Mesothelial cell of epicardium (in vitro differentiated cells): ENCODE data around the gene KCNQ5. TPM values are rescaled to one million over a fixed set of nuclear protein-coding genes. Genes with fewer than 3 reads are reported as not detected.

Experiments
- DNase-seq, 2 experiments: peaks; one replicate each; pipeline ENCODE4 v3.0.0; 2021; ENCODE audit warnings: low spot score in 2 of 2; ENCODE audit not compliant: unreplicated experiment in 2 of 2
- H3K27ac Mint-ChIP-seq: 2 replicates; pipeline ENCODE4 v1.8.0; 2021; ENCODE audit warnings: mixed read lengths
- H3K27me3 Mint-ChIP-seq: 2 replicates; pipeline ENCODE4 v1.8.0; 2021; ENCODE audit warnings: low read depth, mixed read lengths
- H3K36me3 Mint-ChIP-seq: 2 replicates; pipeline ENCODE4 v1.8.0; 2021; ENCODE audit warnings: mixed read lengths
- H3K4me1 Mint-ChIP-seq: 2 replicates; pipeline ENCODE4 v1.8.0; 2021; ENCODE audit warnings: mixed read lengths
- H3K4me3 Mint-ChIP-seq: 2 replicates; pipeline ENCODE4 v1.8.0; 2021; ENCODE audit warnings: mild to moderate bottlenecking, moderate library complexity, mixed read lengths
- H3K9me3 Mint-ChIP-seq: 2 replicates; pipeline ENCODE4 v1.8.0; 2021; ENCODE audit warnings: mixed read lengths
- total RNA-seq: library from RNA; stranded (reverse); gene quantifications from 3 replicates; pipeline ENCODE4 v1.2.1, GENCODE V29; 2021
- TF ChIP-seq, protein P1 (sequence below): fragments of 200-600 bp; sonication (generic); IDR thresholded peaks from one replicate; pipeline ENCODE4 v1.5.0; 2021; ENCODE audit warnings: antibody characterized with exemption; ENCODE audit not compliant: unreplicated experiment

KCNQ5 gene
- total RNA-seq, 1 donor from 2014 or later = 4.8 TPM

DNA sequence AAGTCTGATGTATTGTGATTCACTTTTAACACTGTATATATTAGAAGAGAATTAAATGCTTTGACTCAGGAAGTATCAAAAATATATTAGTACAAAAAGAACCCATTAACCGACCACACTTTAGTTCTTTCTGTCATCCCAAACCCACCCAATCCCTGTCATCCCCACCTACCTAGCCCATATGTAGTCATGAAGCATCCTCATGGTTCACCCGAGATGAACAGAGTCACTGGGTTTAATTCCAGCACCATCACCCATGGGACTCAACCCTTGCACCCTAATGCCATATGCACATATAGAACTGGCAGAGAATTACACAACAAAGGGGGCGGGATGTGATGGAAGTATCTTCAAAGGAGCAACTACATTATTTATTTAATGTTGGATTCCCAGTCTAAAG is 462.0 kb downstream of the KCNQ5 start:
- TF ChIP-seq, protein P1, sequence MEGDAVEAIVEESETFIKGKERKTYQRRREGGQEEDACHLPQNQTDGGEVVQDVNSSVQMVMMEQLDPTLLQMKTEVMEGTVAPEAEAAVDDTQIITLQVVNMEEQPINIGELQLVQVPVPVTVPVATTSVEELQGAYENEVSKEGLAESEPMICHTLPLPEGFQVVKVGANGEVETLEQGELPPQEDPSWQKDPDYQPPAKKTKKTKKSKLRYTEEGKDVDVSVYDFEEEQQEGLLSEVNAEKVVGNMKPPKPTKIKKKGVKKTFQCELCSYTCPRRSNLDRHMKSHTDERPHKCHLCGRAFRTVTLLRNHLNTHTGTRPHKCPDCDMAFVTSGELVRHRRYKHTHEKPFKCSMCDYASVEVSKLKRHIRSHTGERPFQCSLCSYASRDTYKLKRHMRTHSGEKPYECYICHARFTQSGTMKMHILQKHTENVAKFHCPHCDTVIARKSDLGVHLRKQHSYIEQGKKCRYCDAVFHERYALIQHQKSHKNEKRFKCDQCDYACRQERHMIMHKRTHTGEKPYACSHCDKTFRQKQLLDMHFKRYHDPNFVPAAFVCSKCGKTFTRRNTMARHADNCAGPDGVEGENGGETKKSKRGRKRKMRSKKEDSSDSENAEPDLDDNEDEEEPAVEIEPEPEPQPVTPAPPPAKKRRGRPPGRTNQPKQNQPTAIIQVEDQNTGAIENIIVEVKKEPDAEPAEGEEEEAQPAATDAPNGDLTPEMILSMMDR = no peak
- H3K4me1 Mint-ChIP-seq = peaks cover 24% of the 10 kb centered on the region
- peaks cover 4% of the 10 kb centered on the region for H3K9me3 Mint-ChIP-seq
- H3K36me3 Mint-ChIP-seq = peaks cover 1% of the 10 kb centered on the region
- H3K27ac Mint-ChIP-seq = no peak overlapping the region
- DNase-seq = no peak
- no peaks in the 10 kb centered on the region for H3K27me3 Mint-ChIP-seq
- no peak overlapping the region for H3K4me3 Mint-ChIP-seq

DNA sequence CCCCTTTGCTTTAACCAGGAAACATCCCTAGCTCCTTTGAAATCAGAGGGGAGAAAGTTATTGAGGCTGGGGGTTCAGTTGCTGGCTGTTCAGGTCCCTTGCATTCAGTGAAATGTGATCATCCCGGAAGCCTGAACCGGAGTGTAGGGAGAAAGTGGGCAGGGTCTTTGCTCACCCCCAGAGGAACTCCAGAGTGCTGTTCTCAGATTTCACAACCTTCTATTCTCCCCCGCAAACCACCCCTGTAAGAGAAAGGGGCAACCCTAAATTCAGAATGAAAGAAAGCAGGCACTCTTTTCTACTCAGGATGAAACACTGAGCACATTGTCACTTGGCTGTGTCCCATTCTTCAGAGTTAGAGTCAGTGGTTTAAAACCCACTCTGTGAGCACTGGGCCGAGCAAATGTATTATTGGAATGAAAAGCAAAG is 463.6 kb downstream of the KCNQ5 start:
- Mint-ChIP-seq H3K4me1 (peaks cover 15% of the 10 kb centered on the region), H3K9me3 (peaks cover 15% of the 10 kb centered on the region), H3K27ac (peak overlapping the region; percentile 75), H3K36me3 (peaks cover 1% of the 10 kb centered on the region), H3K4me3 (no peak overlapping the region), H3K27me3 (no peaks in the 10 kb centered on the region)
- TF ChIP-seq, protein P1 = no peak
- no peak for DNase-seq

DNA sequence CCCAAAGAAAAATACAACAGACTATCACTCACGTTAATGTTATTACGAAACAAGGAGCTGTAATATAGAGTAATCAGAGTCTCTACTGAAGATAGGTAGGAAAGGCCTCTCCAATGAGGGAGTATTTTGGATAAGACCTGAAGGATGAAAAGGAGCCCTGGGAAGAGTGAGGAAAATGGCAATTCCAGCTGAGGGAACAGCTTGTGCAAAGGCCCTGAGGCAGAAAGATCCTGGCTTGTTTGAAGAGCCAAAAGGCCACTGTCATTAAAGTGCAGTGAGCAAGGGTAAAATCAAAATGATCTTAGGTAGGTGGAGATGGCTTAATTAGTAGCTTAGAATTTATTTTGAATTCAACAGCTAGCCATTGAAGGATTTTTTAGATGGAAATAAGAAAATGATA is 464.9 kb downstream of the KCNQ5 start:
- H3K27ac Mint-ChIP-seq = no peak overlapping the region
- no peaks in the 10 kb centered on the region for H3K27me3 Mint-ChIP-seq
- peaks cover 15% of the 10 kb centered on the region for H3K4me1 Mint-ChIP-seq
- no peak for DNase-seq
- peaks cover 21% of the 10 kb centered on the region for H3K9me3 Mint-ChIP-seq
- H3K36me3 Mint-ChIP-seq = peaks cover 1% of the 10 kb centered on the region
- H3K4me3 Mint-ChIP-seq = no peak overlapping the region
- TF ChIP-seq, protein P1 = no peak

DNA sequence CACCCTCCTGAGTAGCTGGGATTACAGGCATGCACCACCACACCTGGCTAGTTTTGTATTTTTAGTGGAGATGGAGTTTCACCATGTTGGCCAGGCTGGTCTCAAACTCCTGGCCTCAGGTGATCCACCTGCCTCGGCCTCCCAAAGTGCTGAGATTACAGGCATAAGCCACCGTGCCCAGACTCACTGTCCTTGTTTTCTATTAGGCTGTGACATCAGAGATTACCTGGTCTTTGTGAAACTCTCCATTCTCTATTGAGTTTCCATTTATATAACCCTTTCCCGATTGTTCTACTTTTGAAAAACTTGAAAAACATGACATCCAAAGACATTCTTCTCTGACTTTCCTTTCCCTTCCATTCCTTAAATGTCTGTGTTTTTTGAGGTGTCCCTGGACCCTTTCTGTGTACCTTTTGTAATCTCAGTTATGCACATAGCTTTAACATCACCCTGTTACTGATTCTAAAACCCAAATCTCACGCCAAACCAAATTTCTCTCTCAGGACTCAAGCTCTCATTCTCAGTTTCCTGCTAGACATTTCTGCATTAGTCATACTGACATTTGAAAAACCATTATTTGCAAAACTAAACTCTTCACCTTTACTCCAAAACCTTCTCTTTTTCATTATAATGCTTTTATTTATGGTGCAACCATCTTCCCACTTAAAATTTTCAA is 466.4 kb downstream of the KCNQ5 start:
- Mint-ChIP-seq H3K27ac (no peak overlapping the region), H3K4me3 (no peak overlapping the region), H3K36me3 (peaks cover 1% of the 10 kb centered on the region), H3K27me3 (no peaks in the 10 kb centered on the region), H3K9me3 (peaks cover 33% of the 10 kb centered on the region), H3K4me1 (peaks cover 15% of the 10 kb centered on the region)
- TF ChIP-seq, protein P1 = no peak
- DNase-seq = no peak

DNA sequence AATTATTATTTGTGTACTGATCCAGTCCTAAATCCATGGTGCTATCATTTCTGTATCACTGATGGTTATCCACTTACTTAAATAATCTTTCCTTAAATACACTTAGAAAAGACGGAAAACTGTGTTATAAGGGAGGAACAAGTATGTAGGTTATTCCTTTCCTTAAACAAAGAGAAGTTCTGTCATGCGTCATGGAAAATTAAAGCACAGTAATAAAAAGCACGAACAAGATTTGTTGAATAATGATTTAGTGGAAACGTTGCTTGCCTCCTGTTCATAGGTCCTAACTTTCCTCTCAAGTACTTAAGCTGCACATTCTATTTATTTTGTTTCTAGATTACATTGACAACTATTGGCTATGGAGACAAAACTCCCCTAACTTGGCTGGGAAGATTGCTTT is 483.1 kb downstream of the KCNQ5 start:
- Mint-ChIP-seq H3K36me3 (peaks cover 10% of the 10 kb centered on the region), H3K4me1 (peaks cover 22% of the 10 kb centered on the region), H3K4me3 (no peak overlapping the region), H3K27me3 (no peaks in the 10 kb centered on the region), H3K27ac (no peak overlapping the region), H3K9me3 (peaks cover 28% of the 10 kb centered on the region)
- DNase-seq = no peak
- TF ChIP-seq, protein P1 = no peak
